Heart left ventricle (tissue), 16 donors: ENCODE measurements around the gene PRKAG2. TPM values are rescaled to one million over a fixed set of nuclear protein-coding genes. Genes with fewer than 3 reads are reported as not detected.

Source experiments
- ATAC-seq, 4 donors: fragments of 200-7000 bp; cut with Tn5 transposase; one replicate each; pipeline ENCODE4 v1.9.1; 2020 to 2022; ENCODE audit warnings: moderate library complexity in 4 of 4, mild to moderate bottlenecking in 3 of 4, moderate number of reproducible peaks in 1 of 4
- DNase-seq, 5 donors: peaks; one replicate each; pipeline ENCODE4 v3.0.0-alpha.2; 2020
- H3K27ac ChIP-seq, 12 donors: fragments of 200-600 bp; sonication (generic) in 4 of 12; one replicate each; pipeline versions ENCODE4 v1.5.0 to v1.8.0; 2016 to 2022; ENCODE audit warnings: mild to moderate bottlenecking in 2 of 12
- H3K27me3 ChIP-seq, 9 donors: fragments of 200-600 bp; sonication (generic) in 2 of 9; one replicate each; pipeline versions ENCODE4 v1.5.1 to v1.8.0; 2016 to 2022; ENCODE audit warnings: mild to moderate bottlenecking in 3 of 9
- H3K36me3 ChIP-seq, 9 donors: fragments of 200-600 bp; sonication (generic) in 2 of 9; one replicate each; pipeline versions ENCODE4 v1.5.0 to v1.8.0; 2018 to 2022; ENCODE audit warnings: mild to moderate bottlenecking in 2 of 9
- H3K4me1 ChIP-seq, 12 donors: fragments of 200-600 bp; sonication (generic) in 4 of 12; one replicate each; pipeline versions ENCODE4 v1.5.0 to v1.8.0; 2016 to 2022; ENCODE audit warnings: mild to moderate bottlenecking in 3 of 12
- H3K4me3 ChIP-seq, 12 donors: fragments of 200-600 bp; sonication (generic) in 4 of 12; one replicate each; pipeline versions ENCODE4 v1.5.0 to v1.8.0; 2017 to 2022; ENCODE audit warnings: mild to moderate bottlenecking in 9 of 12, moderate library complexity in 4 of 12
- H3K9me3 ChIP-seq, 12 donors: fragments of 200-600 bp; sonication (generic) in 4 of 12; one replicate each; pipeline versions ENCODE4 v1.5.0 to v1.8.0; 2016 to 2022; ENCODE audit warnings: mild to moderate bottlenecking in 1 of 12
- CTCF ChIP-seq, 12 donors: fragments of 200-600 bp; sonication (generic) in 4 of 12; IDR thresholded peaks; one replicate each; pipeline versions ENCODE4 v1.5.0 to v1.8.0; 2018 to 2022; ENCODE audit warnings: antibody characterized with exemption in 12 of 12, mild to moderate bottlenecking in 5 of 12
- POLR2A ChIP-seq, 2 donors: fragments of 450-650 bp; IDR thresholded peaks; one replicate each; pipeline ENCODE4 v1.6.1; 2017; ENCODE audit warnings: antibody characterized with exemption in 2 of 2, mild to moderate bottlenecking in 2 of 2, moderate library complexity in 2 of 2
- WGBS, 4 donors: extraction: QIAGEN DNeasy Blood & Tissue Kit in 2 of 4; methylation state at CpG; one replicate each; pipeline versions ENCODE4 v1.1.5 to v1.1.7; 2013 to 2018; 5-methylcytosine and 5-hydroxymethylcytosine counted together
- intact Hi-C, 10 donors: fragments of 100-400 bp; cut with DNase I; formaldehyde crosslinking; loops; one replicate each; pipeline versions ENCODE4 v1.11.1 to v1.14.2; 2022
- polyA plus RNA-seq, 2 donors: library from polyadenylated mRNA; stranded (reverse); fragments of 200-250 nt; gene quantifications; one replicate each; pipeline ENCODE4 v1.2.3, GENCODE V29; 2013
- total RNA-seq, 9 donors: library from RNA; depleted of rRNA in 2 of 9; stranded (reverse); fragments of >200 nt in 2 of 9; fragmentation: NEBNext Ultra II Directional in 3 of 9; extraction: Animal tissue kit (Norgen Biotek cat#: 25700) in 3 of 9; gene quantifications; one replicate each; pipeline versions ENCODE4 v1.1.0 to v1.2.4, GENCODE V29; 2016 to 2023
- donor health status: ischemic (EF 13 %, LVEDD 7.1; RV severe dilation, severe dysfunction).
- donor health status: healthy with polysubstance abuse.
- donor health status: DM: no; HTN: yes; CAD: no.
- donor health status: DM: no; HTN: no; CAD: no.
- donor health status: ischemic (EF 25% LVEDD 6.9; RV normal size, moderate dysfunction).
- donor health status: ischemic (EF 25% LVEDD 5.7; RV mildly dilated, moderate dysfunction).
- donor health status: healthy.
- donor health status: DM: yes; HTN: yes; CAD: no.
- donor health status: ischemic (EF 35%, LVEDD 5.7; RV mildly dilated, moderate dysfunction).
- donor health status: nonischemic (EF 11% LVEDD 7.7; RV severe dilation, severe dysfunction).
- donor health status: DM: yes; HTN: yes; CAD: no.
- donor health status: PGD.
- donor health status: ischemic (EF 29% LVEDD 5.4; RV normal size, mild dysfunction).
- donor health status: nonischemic (EF 23%, LVEDD 6.1; RV moderate dilation, normal function).

The PRKAG2 gene
- total and polyA plus RNA-seq, 11 donors, result 50.2 to 179 (median 108) TPM

- peak overlapping the region; percentile 11 to 94 (median 72) for H3K4me3 ChIP-seq
- peak; percentile 14 to 53 (median 46) for ATAC-seq
- intact Hi-C loops, result loop anchor here in 9 of 10 donors (5.0 to 10.0 kb wide), 12 partner anchors 34 to 266 kb away; no protein-coding TSS in a partner anchor
Observed at GRCh38 chr7:151632750-151633515, 244.0 kb downstream of the PRKAG2 start.

GRCh38 chr7:151631953-151632749, 244.8 kb downstream of the PRKAG2 start:
- Histone ChIP-seq H3K4me1 (peaks cover 0 to 45% (median 22%) of the 10 kb centered on the region in 12 donors), H3K9me3 (peaks cover 0 to 11% (median 0%) of the 10 kb centered on the region in 12 donors), H3K27ac (peak overlapping the region; percentile 85 to 99 (median 94)), H3K36me3 (peaks cover 0 to 6% (median 0%) of the 10 kb centered on the region in 9 donors), H3K27me3 (no peaks in the 10 kb centered on the region), H3K4me3 (peak overlapping the region; percentile 47 to 94 (median 75))
- DNase-seq (peak; percentile 83 to 94 (median 89)), ATAC-seq (peak; percentile 49 to 90 (median 84))
- TF ChIP-seq POLR2A (IDR thresholded peaks at IDR 0.05) (peak in 1 of 2 donors; percentile 43), CTCF (IDR thresholded peaks at IDR 0.05) (peak in 10 of 12 donors; percentile 10 to 59 (median 42))
- 0 to 1% (median 1%) methylated on average over 10 to 111 of the region's 111 CpGs for WGBS, 4 donors
- intact Hi-C loops, result loop anchor here in 9 of 10 donors (5.0 to 10.0 kb wide), 12 partner anchors 35 to 265 kb away; no protein-coding TSS in a partner anchor

More at GRCh38 chr7:151632750-151633515, 244.0 kb downstream of the PRKAG2 start:
- WGBS, 4 donors, result 9 to 15% (median 10%) methylated on average over 26 to 28 of the region's 28 CpGs
- Histone ChIP-seq H3K36me3 (peaks cover 0 to 2% (median 0%) of the 10 kb centered on the region in 9 donors), H3K9me3 (peaks cover 0 to 11% (median 0%) of the 10 kb centered on the region in 12 donors), H3K27ac (peak overlapping the region; percentile 48 to 99 (median 94)), H3K4me1 (peaks cover 0 to 46% (median 26%) of the 10 kb centered on the region in 12 donors), H3K27me3 (no peaks in the 10 kb centered on the region)
- TF ChIP-seq CTCF (IDR thresholded peaks at IDR 0.05), result no peak
- TF ChIP-seq POLR2A (IDR thresholded peaks at IDR 0.05), result no peak
- peak; percentile 54 to 82 (median 71) for DNase-seq

- TF ChIP-seq POLR2A (IDR thresholded peaks at IDR 0.05), result no peak
- no peak for TF ChIP-seq CTCF (IDR thresholded peaks at IDR 0.05)
- Histone ChIP-seq H3K4me1 (peaks cover 0 to 51% (median 23%) of the 10 kb centered on the region in 12 donors), H3K27ac (peak overlapping the region; percentile 85 to 99 (median 92)), H3K27me3 (no peaks in the 10 kb centered on the region), H3K9me3 (peaks cover 0 to 11% (median 0%) of the 10 kb centered on the region in 12 donors), H3K4me3 (peak overlapping the region; percentile 47 to 94 (median 75)), H3K36me3 (peaks cover 0 to 6% (median 0%) of the 10 kb centered on the region in 9 donors)
- no peak for DNase-seq
- intact Hi-C loops, result loop anchor here in 9 of 10 donors (5.0 to 10.0 kb wide), 12 partner anchors 36 to 264 kb away; no protein-coding TSS in a partner anchor
- peak in 1 of 4 donors; percentile 6 for ATAC-seq
- WGBS, 4 donors, result 0 to 1% (median 0%) methylated on average over 22 to 31 of the region's 31 CpGs
Observed at GRCh38 chr7:151631570-151631952, 245.4 kb downstream of the PRKAG2 start.
